HEK293T (cell line): ENCODE measurements around the gene TTLL11.

Experiments
- CTCF ChIA-PET: fragments of 350-600 bp; formaldehyde crosslinking; extraction: SDS; loops from one replicate; lab custom pipeline; 2021; ENCODE audit warnings: antibody characterized with exemption, inconsistent platforms; lab: Yijun Ruan, JAX
- POLR2A ChIA-PET: fragments of 350-600 bp; formaldehyde crosslinking; extraction: SDS; loops from one replicate; lab custom pipeline; 2020; ENCODE audit warnings: antibody characterized with exemption, inconsistent platforms; lab: Yijun Ruan, JAX
- DNase-seq: peaks from one replicate; pipeline ENCODE4 v3.0.0; 2012; ENCODE audit warnings: mixed read lengths; ENCODE audit errors: extremely low spot score
- ARNT ChIP-seq: fragments of 450-650 bp; IDR thresholded peaks from 2 replicates; pipeline ENCODE4 v1.6.1; 2017; ENCODE audit warnings: mild to moderate bottlenecking
- BHLHE40 ChIP-seq: fragments of 450-650 bp; IDR thresholded peaks from 2 replicates; pipeline ENCODE4 v1.6.1; 2016; ENCODE audit warnings: mild to moderate bottlenecking, moderate library complexity, borderline replicate concordance
- CTBP1 ChIP-seq: fragments of 450-650 bp; IDR thresholded peaks from 2 replicates; pipeline ENCODE4 v1.6.1; 2016; ENCODE audit warnings: borderline replicate concordance
- ELF4 ChIP-seq: fragments of 450-650 bp; IDR thresholded peaks from 2 replicates; pipeline ENCODE4 v1.6.1; 2017; ENCODE audit warnings: antibody characterized with exemption
- FOXA1 ChIP-seq: fragments of 450-650 bp; IDR thresholded peaks from 2 replicates; pipeline ENCODE4 v1.6.1; 2016; ENCODE audit warnings: mild to moderate bottlenecking
- FOXK2 ChIP-seq: fragments of 450-650 bp; IDR thresholded peaks from 2 replicates; pipeline ENCODE4 v1.6.1; 2016; ENCODE audit warnings: mild to moderate bottlenecking
- FOXM1 ChIP-seq: fragments of 450-650 bp; IDR thresholded peaks from 2 replicates; pipeline ENCODE4 v1.6.1; 2017; ENCODE audit warnings: mild to moderate bottlenecking, borderline replicate concordance
- HDGF ChIP-seq: fragments of 450-650 bp; IDR thresholded peaks from 2 replicates; pipeline ENCODE4 v1.6.1; 2017; ENCODE audit warnings: antibody characterized with exemption, borderline replicate concordance
- L3MBTL2 ChIP-seq: fragments of 450-650 bp; conservative IDR thresholded peaks from 2 replicates; pipeline ENCODE4 v1.6.1; 2016; ENCODE audit warnings: mild to moderate bottlenecking
- LEF1 ChIP-seq: fragments of 450-650 bp; IDR thresholded peaks from 2 replicates; pipeline ENCODE4 v1.6.1; 2017; ENCODE audit warnings: mild to moderate bottlenecking, borderline replicate concordance
- NFRKB ChIP-seq: fragments of 450-650 bp; IDR thresholded peaks from 2 replicates; pipeline ENCODE4 v1.6.1; 2016; ENCODE audit warnings: mild to moderate bottlenecking, moderate library complexity
- SP1 ChIP-seq: fragments of 450-650 bp; IDR thresholded peaks from 2 replicates; pipeline ENCODE4 v1.6.1; 2017
- SUZ12 ChIP-seq: fragments of 450-650 bp; IDR thresholded peaks from 2 replicates; pipeline ENCODE4 v1.6.1; 2016; ENCODE audit warnings: mild to moderate bottlenecking
- TARDBP ChIP-seq: fragments of 450-650 bp; IDR thresholded peaks from 2 replicates; pipeline ENCODE4 v1.6.1; 2016
- ZNF384 ChIP-seq: fragments of 450-650 bp; IDR thresholded peaks from 2 replicates; pipeline ENCODE4 v1.6.1; 2016
- TF ChIP-seq, protein P1 (sequence below): fragments of 450-650 bp; IDR thresholded peaks from 2 replicates; pipeline ENCODE4 v1.6.1; 2016

Gene TTLL11

GRCh38 chr9:121938621-121939020 is 154.5 kb downstream of the TTLL11 start:
- ChIA-PET POLR2A (no interaction called here), CTCF (no interaction called here)
- DNase-seq, result no peak
- TF ChIP-seq TARDBP (no peak), SUZ12 (no peak), CTBP1 (no peak), LEF1 (no peak), HDGF (no peak), FOXA1 (no peak), FOXK2 (no peak), FOXM1 (no peak)

- POLR2A ChIA-PET, result no interaction called here
- TF ChIP-seq LEF1 (no peak), BHLHE40 (no peak)
- CTCF ChIA-PET, result no interaction called here
- DNase-seq, result no peak
These were observed 155.9 kb downstream of the TTLL11 start for GRCh38 chr9:121937240-121937639.

- CTCF ChIA-PET, result no interaction called here
- no peak for TF ChIP-seq FOXM1
- TF ChIP-seq SUZ12, result no peak
- TF ChIP-seq L3MBTL2, result no peak
- TF ChIP-seq BHLHE40, result no peak
- no peak for TF ChIP-seq SP1
- no peak for TF ChIP-seq LEF1
- TF ChIP-seq NFRKB, result no peak
- no peak for TF ChIP-seq FOXA1
- no peak for TF ChIP-seq ZNF384
- TF ChIP-seq, protein P1, sequence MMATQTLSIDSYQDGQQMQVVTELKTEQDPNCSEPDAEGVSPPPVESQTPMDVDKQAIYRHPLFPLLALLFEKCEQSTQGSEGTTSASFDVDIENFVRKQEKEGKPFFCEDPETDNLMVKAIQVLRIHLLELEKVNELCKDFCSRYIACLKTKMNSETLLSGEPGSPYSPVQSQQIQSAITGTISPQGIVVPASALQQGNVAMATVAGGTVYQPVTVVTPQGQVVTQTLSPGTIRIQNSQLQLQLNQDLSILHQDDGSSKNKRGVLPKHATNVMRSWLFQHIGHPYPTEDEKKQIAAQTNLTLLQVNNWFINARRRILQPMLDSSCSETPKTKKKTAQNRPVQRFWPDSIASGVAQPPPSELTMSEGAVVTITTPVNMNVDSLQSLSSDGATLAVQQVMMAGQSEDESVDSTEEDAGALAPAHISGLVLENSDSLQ, result no peak
- no peak for TF ChIP-seq TARDBP
- POLR2A ChIA-PET, result no interaction called here
- DNase-seq, result no peak
These were observed 157.4 kb downstream of the TTLL11 start for GRCh38 chr9:121935739-121936138.

GRCh38 chr9:121930956-121931355 is 162.2 kb downstream of the TTLL11 start:
- DNase-seq, result no peak
- ChIA-PET POLR2A (no interaction called here), CTCF (interaction anchor here (0.5 to 1.5 kb wide), 3 partner anchors 9 to 93 kb away, joined by 3 to 6 read pairs (median 4); no protein-coding TSS in a partner anchor)
- TF ChIP-seq LEF1 (no peak), ARNT (no peak), L3MBTL2 (no peak), FOXK2 (no peak), HDGF (no peak), FOXM1 (no peak), SP1 (no peak), BHLHE40 (no peak)
- TF ChIP-seq, protein P1, result no peak

GRCh38 chr9:121929893-121930875 is 162.9 kb downstream of the TTLL11 start:
- ChIA-PET CTCF (interaction anchor here (0.5 to 1.5 kb wide), 3 partner anchors 8 to 92 kb away, joined by 3 to 6 read pairs (median 4); no protein-coding TSS in a partner anchor), POLR2A (no interaction called here)
- peak; percentile 22 for DNase-seq
- TF ChIP-seq ELF4 (no peak), NFRKB (no peak), FOXA1 (no peak), CTBP1 (no peak), BHLHE40 (no peak), ARNT (no peak), L3MBTL2 (no peak), FOXM1 (no peak), TARDBP (no peak), LEF1 (no peak), SUZ12 (no peak), ZNF384 (no peak), FOXK2 (no peak), HDGF (no peak), SP1 (no peak)
- TF ChIP-seq, protein P1, result no peak

GRCh38 chr9:121927636-121928035 is 165.5 kb downstream of the TTLL11 start:
- ChIA-PET CTCF (no interaction called here), POLR2A (no interaction called here)
- DNase-seq, result no peak
- TF ChIP-seq HDGF (no peak), CTBP1 (no peak), NFRKB (no peak), ARNT (no peak), FOXA1 (no peak), SP1 (no peak), ELF4 (no peak), SUZ12 (no peak), LEF1 (no peak), TARDBP (no peak), L3MBTL2 (no peak), FOXM1 (no peak), ZNF384 (no peak), BHLHE40 (no peak), FOXK2 (no peak)
- TF ChIP-seq, protein P1, result no peak
